SK-N-SH (cell line): ENCODE data around the gene SCN8A. TPM values are rescaled to one million over a fixed set of nuclear protein-coding genes. Genes with fewer than 3 reads are reported as not detected.

ENCODE experiments used
- CTCF ChIA-PET: fragments of 300-600, 350-600 bp; formaldehyde crosslinking; extraction: SDS; loops from one replicate; lab custom pipeline; 2021; lab: Yijun Ruan, JAX
- POLR2A ChIA-PET: fragments of 350-600 bp; sonication (Branson Sonifier 250); formaldehyde crosslinking; extraction: SDS; loops from one replicate; lab custom pipeline; 2020; ENCODE audit warnings: antibody characterized with exemption, inconsistent platforms; lab: Yijun Ruan, JAX
- DNase-seq: peaks from one replicate; pipeline ENCODE4 v3.0.0; 2012
- H2AFZ ChIP-seq: fragments of 200-600 bp; sonication (generic); 2 replicates; pipeline ENCODE4 v1.8.1; 2016; ENCODE audit warnings: antibody characterized with exemption, mild to moderate bottlenecking, low read depth
- H3F3A ChIP-seq: fragments of 200-600 bp; sonication (generic); replicated peaks from 2 replicates; pipeline ENCODE3; 2016; ENCODE audit warnings: antibody characterized with exemption, mild to moderate bottlenecking; ENCODE audit not compliant: insufficient read depth
- H3K27ac ChIP-seq, 2 experiments: fragments of 200-500 bp in 1 of 2; fragments of 200-600 bp in 1 of 2; sonication (Bioruptor generic) in 1 of 2; sonication (generic), shearing (Covaris generic) in 1 of 2; 2 replicates each; pipeline versions ENCODE4 v1.5.1 to v1.6.1; 2014 to 2016; ENCODE audit warnings: low read depth in 2 of 2, inconsistent platforms in 1 of 2, low read length in 1 of 2, mild to moderate bottlenecking in 1 of 2, mixed read lengths in 1 of 2
- H3K27me3 ChIP-seq: fragments of 200-600 bp; sonication (generic), shearing (Covaris generic); 2 replicates; pipeline ENCODE4 v1.6.1; 2016; ENCODE audit warnings: mixed run types; ENCODE audit not compliant: insufficient read depth
- H3K36me3 ChIP-seq, 2 experiments: fragments of 200-500 bp in 1 of 2; fragments of 200-600 bp in 1 of 2; sonication (Bioruptor generic) in 1 of 2; sonication (generic) in 1 of 2; replicated peaks in 1 of 2; 2 replicates each; pipeline versions ENCODE3 to v1.5.1; 2014 to 2016; ENCODE audit warnings: low read length in 1 of 2, mild to moderate bottlenecking in 1 of 2; ENCODE audit not compliant: insufficient read depth in 2 of 2, control insufficient read depth in 1 of 2
- H3K4me1 ChIP-seq, 2 experiments: fragments of 200-500 bp in 1 of 2; fragments of 200-600 bp in 1 of 2; sonication (Bioruptor generic) in 1 of 2; sonication (generic), shearing (Covaris generic) in 1 of 2; 2 replicates each; pipeline versions ENCODE4 v1.5.1 to v1.6.1; 2014 to 2016; ENCODE audit warnings: low read depth in 1 of 2, low read length in 1 of 2, mixed run types in 1 of 2; ENCODE audit not compliant: insufficient read depth in 2 of 2, control insufficient read depth in 1 of 2
- H3K4me2 ChIP-seq: fragments of 200-600 bp; sonication (generic), shearing (Covaris generic); 2 replicates; pipeline ENCODE4 v1.6.1; 2017; ENCODE audit warnings: mixed run types
- H3K4me3 ChIP-seq, 2 experiments: fragments of 200-500 bp in 1 of 2; fragments of 200-600 bp in 1 of 2; sonication (Bioruptor generic) in 1 of 2; sonication (generic), shearing (Covaris generic) in 1 of 2; 2 replicates each; pipeline versions ENCODE4 v1.5.1 to v1.8.1; 2014 to 2016; ENCODE audit warnings: low read depth in 2 of 2, inconsistent platforms in 1 of 2, low read length in 1 of 2, mild to moderate bottlenecking in 1 of 2, mixed read lengths in 1 of 2, moderate library complexity in 1 of 2
- H3K79me2 ChIP-seq: fragments of 200-600 bp; sonication (generic); 2 replicates; pipeline ENCODE4 v1.8.1; 2017; ENCODE audit warnings: mild to moderate bottlenecking; ENCODE audit not compliant: insufficient read depth
- H3K9ac ChIP-seq: fragments of 200-600 bp; sonication (generic); 2 replicates; pipeline ENCODE4 v1.6.1; 2017; ENCODE audit warnings: mixed run types
- H3K9me2 ChIP-seq: fragments of 200-600 bp; sonication (generic); 2 replicates; pipeline ENCODE4 v1.6.1; 2017; ENCODE audit warnings: mixed run types
- H3K9me3 ChIP-seq: fragments of 200-600 bp; sonication (generic); 2 replicates; pipeline ENCODE4 v1.6.1; 2017; ENCODE audit warnings: mixed run types, mild to moderate bottlenecking, moderate library complexity
- H4K20me1 ChIP-seq: fragments of 200-600 bp; sonication (generic); 2 replicates; pipeline ENCODE4 v1.6.1; 2017; ENCODE audit warnings: mild to moderate bottlenecking, mixed run types; ENCODE audit not compliant: insufficient read depth
- CHD2 ChIP-seq: fragments of 150-350 bp; IDR thresholded peaks from 2 replicates; pipeline ENCODE4 v1.6.1; 2018; ENCODE audit warnings: low read length; ENCODE audit not compliant: partially characterized antibody
- CTCF ChIP-seq: fragments of 200-600 bp; sonication (generic); IDR thresholded peaks from 2 replicates; pipeline ENCODE4 v1.6.1; 2017; ENCODE audit warnings: antibody characterized with exemption, mild to moderate bottlenecking, moderate library complexity
- FOSL2 ChIP-seq: IDR thresholded peaks from 2 replicates; pipeline ENCODE4 v1.4.0; 2012; ENCODE audit warnings: low read depth, mild to moderate bottlenecking, moderate library complexity, borderline replicate concordance
- GATA2 ChIP-seq: sonication (generic); formaldehyde crosslinking; IDR thresholded peaks from 2 replicates; pipeline ENCODE4 v1.5.0; 2020; ENCODE audit warnings: mild to moderate bottlenecking, missing genetic modification reagents
- MAX ChIP-seq: IDR thresholded peaks from 2 replicates; pipeline ENCODE4 v1.4.0; 2012; ENCODE audit warnings: low read depth
- MXI1 ChIP-seq: IDR thresholded peaks from 2 replicates; pipeline ENCODE4 v1.6.1; 2012; ENCODE audit warnings: mild to moderate bottlenecking, low read depth, low read length, improper control_type of control experiment
- NFIC ChIP-seq: IDR thresholded peaks from 2 replicates; pipeline ENCODE4 v1.4.0; 2012; ENCODE audit warnings: borderline replicate concordance
- PBX3 ChIP-seq: IDR thresholded peaks from 2 replicates; pipeline ENCODE4; 2012
- POLR2AphosphoS5 ChIP-seq: IDR thresholded peaks from 2 replicates; pipeline ENCODE4 v1.6.1; 2012; ENCODE audit warnings: low read depth, low read length
- RCOR1 ChIP-seq: fragments of 150-350 bp; IDR thresholded peaks from 2 replicates; pipeline ENCODE4 v1.6.1; 2017; ENCODE audit warnings: antibody characterized with exemption, low read length
- RXRA ChIP-seq: IDR thresholded peaks from 2 replicates; pipeline ENCODE4 v1.4.0; 2012; ENCODE audit warnings: low read depth, mild to moderate bottlenecking, borderline replicate concordance
- SIN3A ChIP-seq: IDR thresholded peaks from 2 replicates; pipeline ENCODE4 v1.6.1; 2012; ENCODE audit warnings: low read depth, mild to moderate bottlenecking, low read length, moderate library complexity, borderline replicate concordance
- TAF1 ChIP-seq: IDR thresholded peaks from 2 replicates; pipeline ENCODE4 v1.6.1; 2012; ENCODE audit warnings: low read depth, mild to moderate bottlenecking, low read length, moderate library complexity, borderline replicate concordance
- TCF12 ChIP-seq: IDR thresholded peaks from 2 replicates; pipeline ENCODE4 v1.4.0; 2012
- TEAD4 ChIP-seq: IDR thresholded peaks from 2 replicates; pipeline ENCODE4 v1.4.0; 2012; ENCODE audit warnings: mild to moderate bottlenecking, borderline replicate concordance; ENCODE audit not compliant: insufficient read depth
- WGBS: methylation state at CpG from one replicate; pipeline ENCODE4 v1.1.6; 2017; ENCODE audit warnings: low lambda C conversion rate; 5-methylcytosine and 5-hydroxymethylcytosine counted together
- polyA plus RNA-seq, 3 experiments: library from polyadenylated mRNA; depleted of rRNA; stranded (reverse); fragments of >200 nt; gene quantifications; 2 replicates each; pipeline ENCODE4 v1.2.3, GENCODE V29; 2012

Gene SCN8A
- polyA plus RNA-seq, 1 of the 3 experiments (the other 2 are of a cell fraction) = 7.1 TPM

GRCh38 chr12:51721282-51721940 is 130.4 kb downstream of the SCN8A start:
- 63% methylated on average over 33 of the region's 44 CpGs for WGBS

More at GRCh38 chr12:51721282-51721940, 130.4 kb downstream of the SCN8A start:
- Histone ChIP-seq H3K9me2 (no peaks in the 10 kb centered on the region), H3K4me1 (no peaks in the 10 kb centered on the region; a peak in 1 of 4 replicates), H3K27me3 (no peaks in the 10 kb centered on the region), H3K4me3 (peak overlapping the region in 1 of 2 experiments; percentile 17; a peak in 1 of 4 replicates), H3K36me3 (peaks cover 17 to 41% of the 10 kb centered on the region in 2 experiments), H2AFZ (no peak overlapping the region), H3K9me3 (no peaks in the 10 kb centered on the region), H4K20me1 (no peaks in the 10 kb centered on the region), H3K27ac (no peak overlapping the region), H3K9ac (no peak overlapping the region), H3K79me2 (no peaks in the 10 kb centered on the region), H3K4me2 (no peak overlapping the region), H3F3A (no peaks in the 10 kb centered on the region)
- ChIA-PET CTCF (no interaction called here), POLR2A (no interaction called here)
- no peak for TF ChIP-seq NFIC
- TF ChIP-seq RXRA = no peak
- no peak for TF ChIP-seq MAX
- TF ChIP-seq SIN3A = no peak
- no peak for TF ChIP-seq GATA2 (CRISPR knock-in tag)
- no peak for TF ChIP-seq PBX3
- no peak for TF ChIP-seq TEAD4
- TF ChIP-seq TAF1 = no peak
- TF ChIP-seq CHD2 = no peak
- no peak for TF ChIP-seq POLR2AphosphoS5
- no peak for TF ChIP-seq TCF12
- no peak for TF ChIP-seq FOSL2
- no peak for TF ChIP-seq CTCF
- TF ChIP-seq RCOR1 = no peak
- no peak for TF ChIP-seq MXI1
- DNase-seq = peak; percentile 87
